GM10847 (cell line): ENCODE data around the gene SPTBN5.

Experiments used
- POLR2A ChIP-seq: IDR thresholded peaks from 2 replicates; pipeline ENCODE4 v1.6.1; 2011; ENCODE audit not compliant: insufficient read length; ENCODE audit errors: extremely low read depth

The SPTBN5 gene

GRCh38 chr15:41854443-41854842, 39.4 kb downstream of the SPTBN5 start:
- TF ChIP-seq POLR2A, result no peak

- no peak for TF ChIP-seq POLR2A
These were observed 40.0 kb downstream of the SPTBN5 start for GRCh38 chr15:41853831-41854230.

GRCh38 chr15:41852736-41853590, 40.9 kb downstream of the SPTBN5 start:
- no peak for TF ChIP-seq POLR2A

- no peak for TF ChIP-seq POLR2A
These were observed 42.0 kb downstream of the SPTBN5 start for GRCh38 chr15:41851755-41852370.

GRCh38 chr15:41851167-41851523, 42.7 kb downstream of the SPTBN5 start:
- no peak for TF ChIP-seq POLR2A

- no peak for TF ChIP-seq POLR2A
These were observed 43.2 kb downstream of the SPTBN5 start for GRCh38 chr15:41850482-41851166.

- TF ChIP-seq POLR2A, result no peak
These were observed 44.0 kb downstream of the SPTBN5 start for GRCh38 chr15:41849861-41850260.

GRCh38 chr15:41849204-41849603, 44.6 kb downstream of the SPTBN5 start:
- TF ChIP-seq POLR2A, result no peak

GRCh38 chr15:41848631-41849030, 45.2 kb downstream of the SPTBN5 start:
- TF ChIP-seq POLR2A, result no peak

GRCh38 chr15:41847981-41848380, 45.9 kb downstream of the SPTBN5 start:
- no peak for TF ChIP-seq POLR2A

GRCh38 chr15:41847206-41847605, 46.6 kb downstream of the SPTBN5 start:
- TF ChIP-seq POLR2A, result no peak

GRCh38 chr15:41844814-41845213, 49.0 kb downstream of the SPTBN5 start:
- TF ChIP-seq POLR2A, result no peak

GRCh38 chr15:41843571-41843970, 50.3 kb downstream of the SPTBN5 start:
- no peak for TF ChIP-seq POLR2A

- no peak for TF ChIP-seq POLR2A
These were observed 51.6 kb downstream of the SPTBN5 start for GRCh38 chr15:41842229-41842628.

- TF ChIP-seq POLR2A, result no peak
These were observed 52.7 kb downstream of the SPTBN5 start for GRCh38 chr15:41841131-41841530.

GRCh38 chr15:41840673-41841072, 53.2 kb downstream of the SPTBN5 start:
- TF ChIP-seq POLR2A, result no peak

GRCh38 chr15:41839781-41840491, 53.9 kb downstream of the SPTBN5 start:
- no peak for TF ChIP-seq POLR2A
